Activated CD8-positive, alpha-beta T cell treated with anti-CD3 and anti-CD28 coated beads for 36 hours (primary cell): ENCODE results near the gene FAM83F. TPM values are rescaled to one million over a fixed set of nuclear protein-coding genes. Genes with fewer than 3 reads are reported as not detected.

Experiments
- ATAC-seq: fragments of 200-7000 bp; cut with Tn5 transposase; one replicate; pipeline ENCODE4 v1.10.0; 2021; ENCODE audit warnings: mild to moderate bottlenecking, moderate library complexity
- CTCF ChIA-PET: fragments of 350-600 bp; sonication (Branson Sonifier 250); formaldehyde crosslinking; loops from one replicate; lab custom pipeline; 2021; ENCODE audit warnings: antibody characterized with exemption; lab: Charles Lee
- POLR2A ChIA-PET: fragments of 350-600 bp; sonication (Branson Sonifier 250); formaldehyde crosslinking; loops from one replicate; lab custom pipeline; 2021; ENCODE audit warnings: antibody characterized with exemption; lab: Charles Lee
- DNase-seq: peaks from one replicate; pipeline ENCODE4 v3.0.0-alpha.2; 2020
- H3K27ac Mint-ChIP-seq: one replicate; pipeline ENCODE4 v1.8.0; 2021; ENCODE audit warnings: mild to moderate bottlenecking, mixed read lengths
- H3K27me3 Mint-ChIP-seq: one replicate; pipeline ENCODE4 v1.8.0; 2021; ENCODE audit warnings: mixed read lengths
- H3K36me3 Mint-ChIP-seq: one replicate; pipeline ENCODE4 v1.8.0; 2021; ENCODE audit warnings: low read depth, mixed read lengths
- H3K4me1 Mint-ChIP-seq: one replicate; pipeline ENCODE4 v1.8.0; 2021; ENCODE audit warnings: low read depth, mixed read lengths
- H3K4me3 Mint-ChIP-seq: one replicate; pipeline ENCODE4 v1.8.0; 2021; ENCODE audit warnings: mild to moderate bottlenecking, moderate library complexity, mixed read lengths
- H3K9me3 Mint-ChIP-seq: one replicate; pipeline ENCODE4 v1.8.0; 2021; ENCODE audit warnings: mixed read lengths
- intact Hi-C: fragments of 100-400 bp; cut with micrococcal nuclease; formaldehyde crosslinking; loops from one replicate; pipeline ENCODE4 v1.10.0; 2022
- total RNA-seq, 2 experiments: library from RNA; stranded (reverse); gene quantifications; one replicate each; pipeline ENCODE4 v1.2.3, GENCODE V29; 2021
- TF ChIP-seq, protein P1 (sequence below): fragments of 200-600 bp; IDR thresholded peaks from one replicate; pipeline ENCODE4 v1.8.0; 2022; ENCODE audit warnings: antibody characterized with exemption, mild to moderate bottlenecking

FAM83F gene
- total RNA-seq, 2 experiments from 2014 or later = 1.5 to 2.0 TPM

DNA sequence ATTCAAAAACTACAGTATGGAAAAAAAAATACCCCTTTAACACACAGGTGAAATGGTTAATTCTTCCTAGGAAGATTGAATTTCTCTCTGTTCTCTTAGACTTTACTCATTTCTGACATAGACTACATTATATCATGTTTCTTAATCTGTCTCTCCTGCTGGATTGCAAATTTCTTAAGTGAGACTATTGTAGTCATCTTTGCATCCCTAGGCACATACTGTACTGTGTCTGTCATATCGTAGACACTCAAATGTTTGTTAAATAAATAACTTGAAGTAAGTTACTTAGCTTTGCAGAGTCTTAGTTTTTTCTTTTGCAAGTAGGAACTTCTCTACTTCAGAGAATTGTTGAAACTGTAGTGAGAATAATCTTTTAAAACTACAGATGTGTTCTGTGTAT, 58.7 kb downstream of the FAM83F start:
- Mint-ChIP-seq H3K36me3 (peaks cover 16% of the 10 kb centered on the region), H3K4me3 (no peak overlapping the region), H3K9me3 (no peaks in the 10 kb centered on the region), H3K27me3 (no peaks in the 10 kb centered on the region), H3K27ac (peak overlapping the region; percentile 22), H3K4me1 (peaks cover 79% of the 10 kb centered on the region)
- POLR2A ChIA-PET = interaction anchor here (0.6 to 6.1 kb wide), 5 partner anchors 8 to 300 kb away, joined by 3 to 63 read pairs (median 5); partner anchors contain the start of gene ADSL
- TF ChIP-seq, protein P1, sequence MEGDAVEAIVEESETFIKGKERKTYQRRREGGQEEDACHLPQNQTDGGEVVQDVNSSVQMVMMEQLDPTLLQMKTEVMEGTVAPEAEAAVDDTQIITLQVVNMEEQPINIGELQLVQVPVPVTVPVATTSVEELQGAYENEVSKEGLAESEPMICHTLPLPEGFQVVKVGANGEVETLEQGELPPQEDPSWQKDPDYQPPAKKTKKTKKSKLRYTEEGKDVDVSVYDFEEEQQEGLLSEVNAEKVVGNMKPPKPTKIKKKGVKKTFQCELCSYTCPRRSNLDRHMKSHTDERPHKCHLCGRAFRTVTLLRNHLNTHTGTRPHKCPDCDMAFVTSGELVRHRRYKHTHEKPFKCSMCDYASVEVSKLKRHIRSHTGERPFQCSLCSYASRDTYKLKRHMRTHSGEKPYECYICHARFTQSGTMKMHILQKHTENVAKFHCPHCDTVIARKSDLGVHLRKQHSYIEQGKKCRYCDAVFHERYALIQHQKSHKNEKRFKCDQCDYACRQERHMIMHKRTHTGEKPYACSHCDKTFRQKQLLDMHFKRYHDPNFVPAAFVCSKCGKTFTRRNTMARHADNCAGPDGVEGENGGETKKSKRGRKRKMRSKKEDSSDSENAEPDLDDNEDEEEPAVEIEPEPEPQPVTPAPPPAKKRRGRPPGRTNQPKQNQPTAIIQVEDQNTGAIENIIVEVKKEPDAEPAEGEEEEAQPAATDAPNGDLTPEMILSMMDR = no peak
- no peak for ATAC-seq
- DNase-seq = no peak
- intact Hi-C loops = loop anchor here (5.0 kb wide), 1 partner anchor 54 kb away; no protein-coding TSS in a partner anchor
- CTCF ChIA-PET = interaction anchor here (0.7 to 1.9 kb wide), 4 partner anchors 9 to 464 kb away, joined by 3 to 5 read pairs (median 4); no protein-coding TSS in a partner anchor

- POLR2A ChIA-PET = interaction anchor here (0.6 to 6.1 kb wide), 10 partner anchors 9 to 292 kb away, joined by 3 to 63 read pairs (median 5); partner anchors contain the start of genes ADSL and TNRC6B
- TF ChIP-seq, protein P1 = no peak
- Mint-ChIP-seq H3K9me3 (no peaks in the 10 kb centered on the region), H3K4me3 (peak overlapping the region; percentile 74), H3K27ac (peak overlapping the region; percentile 95), H3K4me1 (peaks cover 81% of the 10 kb centered on the region), H3K27me3 (no peaks in the 10 kb centered on the region), H3K36me3 (peaks cover 16% of the 10 kb centered on the region)
- ATAC-seq (no peak), DNase-seq (no peak)
- intact Hi-C loops = loop anchor here (5.0 kb wide), 1 partner anchor 53 kb away; no protein-coding TSS in a partner anchor
- CTCF ChIA-PET = interaction anchor here (0.7 to 1.9 kb wide), 4 partner anchors 10 to 520 kb away, joined by 3 to 8 read pairs (median 4); no protein-coding TSS in a partner anchor
Measured at GRCh38 chr22:40054486-40054885, 59.7 kb downstream of the FAM83F start.

DNA sequence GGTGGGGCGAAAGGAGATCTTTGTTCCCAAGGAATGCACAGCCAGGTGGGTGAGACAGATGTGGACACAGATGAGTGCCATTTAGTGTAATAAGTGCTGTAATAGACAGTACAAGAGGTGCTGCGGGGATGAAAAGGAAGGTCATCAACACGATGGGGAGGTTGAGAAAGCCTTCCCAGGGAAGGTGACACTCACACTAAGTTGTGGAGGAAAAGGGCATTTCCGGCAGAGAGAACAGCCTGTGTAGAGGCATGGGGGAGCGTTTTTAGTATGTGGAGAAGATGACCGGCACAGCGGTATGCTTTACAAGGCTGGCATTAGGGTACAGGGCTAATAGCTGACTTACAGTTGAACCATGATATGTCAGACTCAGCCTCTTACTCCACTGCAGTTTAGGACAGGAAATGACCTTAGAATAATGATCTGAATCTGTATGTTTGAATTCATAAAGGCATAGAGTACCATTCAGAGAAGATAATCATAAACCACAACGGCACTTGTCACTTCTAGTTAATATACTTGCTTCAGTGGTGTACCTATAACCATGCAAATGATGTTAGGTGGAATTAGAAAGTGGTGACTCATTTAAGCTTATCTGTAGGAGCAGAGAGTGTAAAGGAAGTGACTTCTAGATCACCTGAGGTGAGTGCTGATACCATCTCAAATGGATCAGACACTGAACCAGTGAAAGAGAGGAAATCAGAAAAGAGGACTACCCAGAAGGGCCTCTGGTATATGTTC, 60.6 kb downstream of the FAM83F start:
- Mint-ChIP-seq H3K9me3 (no peaks in the 10 kb centered on the region), H3K36me3 (peaks cover 16% of the 10 kb centered on the region), H3K4me1 (peaks cover 78% of the 10 kb centered on the region), H3K27ac (peak overlapping the region; percentile 95), H3K27me3 (no peaks in the 10 kb centered on the region), H3K4me3 (peak overlapping the region; percentile 74)
- CTCF ChIA-PET = interaction anchor here (0.7 to 1.9 kb wide), 6 partner anchors 9 to 521 kb away, joined by 3 to 8 read pairs (median 4); no protein-coding TSS in a partner anchor
- intact Hi-C loops = loop anchor here (5.0 kb wide), 1 partner anchor 122 kb away; the partner anchor contains the start of gene TNRC6B
- POLR2A ChIA-PET = interaction anchor here (0.7 to 6.1 kb wide), 17 partner anchors 10 to 291 kb away, joined by 3 to 63 read pairs (median 4); partner anchors contain the start of genes ADSL and TNRC6B
- DNase-seq = peak; percentile 50
- peak; percentile 86 for ATAC-seq
- TF ChIP-seq, protein P1 = no peak

DNA sequence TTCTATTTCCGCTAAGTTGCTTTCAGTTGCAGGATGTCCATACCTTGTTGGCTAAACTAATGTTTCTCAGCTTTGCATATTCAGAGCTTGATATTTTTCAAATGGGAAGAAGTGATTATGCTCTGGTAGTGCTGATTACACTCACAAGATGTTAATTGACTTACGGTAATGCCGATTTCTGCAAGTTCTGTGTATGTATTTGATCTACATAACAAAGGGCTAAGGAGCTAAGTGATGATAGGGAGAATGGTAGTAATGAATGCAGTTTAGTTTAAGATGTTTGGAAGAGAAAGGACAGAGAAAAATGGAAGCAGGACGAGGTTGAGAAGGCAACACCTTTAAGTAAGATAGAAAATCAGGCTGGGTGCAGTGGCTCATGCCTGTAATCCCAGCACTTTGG, 61.4 kb downstream of the FAM83F start:
- TF ChIP-seq, protein P1 = no peak
- peak overlapping the region; percentile 74 for H3K4me3 Mint-ChIP-seq
- DNase-seq = no peak
- H3K36me3 Mint-ChIP-seq = peaks cover 14% of the 10 kb centered on the region
- ATAC-seq = no peak
- no peaks in the 10 kb centered on the region for H3K27me3 Mint-ChIP-seq
- CTCF ChIA-PET = interaction anchor here (1.3 to 1.9 kb wide), 3 partner anchors 10 to 56 kb away, joined by 3 to 6 read pairs (median 4); no protein-coding TSS in a partner anchor
- H3K4me1 Mint-ChIP-seq = peaks cover 72% of the 10 kb centered on the region
- H3K27ac Mint-ChIP-seq = peak overlapping the region; percentile 95
- H3K9me3 Mint-ChIP-seq = no peaks in the 10 kb centered on the region
- intact Hi-C loops = loop anchor here (5.0 kb wide), 1 partner anchor 121 kb away; the partner anchor contains the start of gene TNRC6B
- POLR2A ChIA-PET = interaction anchor here (1.0 to 6.1 kb wide), 14 partner anchors 9 to 290 kb away, joined by 3 to 63 read pairs (median 4); partner anchors contain the start of genes ADSL and TNRC6B
